K562 (cell line): Measurements from ENCODE around the gene FBXW11. TPM values are rescaled to one million over a fixed set of nuclear protein-coding genes. Genes with fewer than 3 reads are reported as not detected.

Experiments used
- BRF1 ChIP-seq: IDR thresholded peaks from 3 replicates; pipeline ENCODE4 v1.6.1; 2011; ENCODE audit warnings: borderline replicate concordance, mild to moderate bottlenecking; ENCODE audit not compliant: insufficient read length; ENCODE audit errors: extremely low read depth
- CEBPB ChIP-seq: fragments of 450-650 bp; IDR thresholded peaks from 2 replicates; pipeline ENCODE4 v1.6.1; 2016; ENCODE audit warnings: missing genetic modification characterization, missing compliant biosample characterization
- CREB3L1 ChIP-seq: fragments of 450-650 bp; IDR thresholded peaks from 2 replicates; pipeline ENCODE4 v1.6.1; 2014; ENCODE audit warnings: low read depth, mild to moderate bottlenecking, moderate library complexity, borderline replicate concordance
- HNRNPK ChIP-seq: fragments of 200-400 bp; formaldehyde crosslinking; IDR thresholded peaks from one replicate; pipeline ENCODE4 v1.6.1; 2018; ENCODE audit warnings: mild to moderate bottlenecking, low read depth, low read length; ENCODE audit not compliant: poor library complexity, severe bottlenecking
- HOXB6 ChIP-seq: fragments of 250-450 bp; sonication (Bioruptor Pico); IDR thresholded peaks from 2 replicates; pipeline ENCODE4 v1.5.1; 2022; ENCODE audit warnings: mild to moderate bottlenecking, borderline replicate concordance
- ILK ChIP-seq: fragments of 450-650 bp; IDR thresholded peaks from 2 replicates; pipeline ENCODE4 v1.6.1; 2016; ENCODE audit warnings: missing genetic modification characterization, low read depth, mild to moderate bottlenecking, missing compliant biosample characterization, moderate library complexity, borderline replicate concordance
- KAT7 ChIP-seq: sonication (generic); formaldehyde crosslinking; IDR thresholded peaks from 2 replicates; pipeline ENCODE4 v1.8.0; 2022; ENCODE audit warnings: missing genetic modification reagents, mild to moderate bottlenecking, borderline replicate concordance
- MAZ ChIP-seq, 2 experiments: fragments of 450-650 bp in 1 of 2; sonication (generic) in 1 of 2; formaldehyde crosslinking; IDR thresholded peaks in 1 of 2; conservative IDR thresholded peaks in 1 of 2; 2 replicates each; pipeline versions ENCODE4 v1.4.0 to v1.5.0; 2020; ENCODE audit warnings: mild to moderate bottlenecking in 1 of 2, missing genetic modification reagents in 1 of 2
- MNT ChIP-seq, 2 experiments: fragments of 450-650 bp; conservative IDR thresholded peaks; 2 replicates each; pipeline ENCODE4 v1.6.1; 2017; ENCODE audit warnings: mild to moderate bottlenecking in 2 of 2, moderate library complexity in 2 of 2
- NFE2 ChIP-seq: IDR thresholded peaks from 2 replicates; pipeline ENCODE4 v1.6.1; 2014; ENCODE audit warnings: antibody characterized with exemption, low read depth
- NFXL1 ChIP-seq: fragments of 450-650 bp; formaldehyde crosslinking; IDR thresholded peaks from 2 replicates; pipeline ENCODE4 v1.4.0; 2021; ENCODE audit warnings: mild to moderate bottlenecking
- NR3C1 ChIP-seq: sonication (generic); formaldehyde crosslinking; IDR thresholded peaks from 2 replicates; pipeline ENCODE4 v1.8.1; 2022; ENCODE audit warnings: missing genetic modification reagents
- PRMT5 ChIP-seq: sonication (generic); formaldehyde crosslinking; IDR thresholded peaks from 2 replicates; pipeline ENCODE4 v1.5.0; 2020; ENCODE audit warnings: missing genetic modification reagents
- SAFB2 ChIP-seq: fragments of 200-400 bp; formaldehyde crosslinking; IDR thresholded peaks from 2 replicates; pipeline ENCODE4 v1.6.1; 2018; ENCODE audit warnings: borderline replicate concordance, low read length, low read depth, moderate library complexity; ENCODE audit not compliant: severe bottlenecking
- SIRT6 ChIP-seq: IDR thresholded peaks from one replicate; pipeline ENCODE4 v1.6.1; 2012; ENCODE audit warnings: low read depth, mild to moderate bottlenecking, control low read depth, inconsistent platforms, low read length, moderate library complexity
- TBL1XR1 ChIP-seq, 2 experiments: IDR thresholded peaks; 2 replicates each; pipeline ENCODE4 v1.6.1; 2012; ENCODE audit warnings: improper control_type of control experiment in 2 of 2, low read length in 2 of 2, mild to moderate bottlenecking in 1 of 2
- ZBTB26 ChIP-seq: fragments of 450-650 bp; formaldehyde crosslinking; IDR thresholded peaks from 2 replicates; pipeline ENCODE4 v1.4.0; 2022; ENCODE audit warnings: missing genetic modification characterization
- ZNF232 ChIP-seq: sonication (generic); formaldehyde crosslinking; IDR thresholded peaks from 2 replicates; pipeline ENCODE4 v1.8.0; 2022; ENCODE audit warnings: mild to moderate bottlenecking, missing genetic modification reagents
- ZNF408 ChIP-seq: fragments of 250-450 bp; sonication (Bioruptor Pico); IDR thresholded peaks from 2 replicates; pipeline ENCODE4 v1.4.0; 2020; ENCODE audit warnings: low read depth, mild to moderate bottlenecking, moderate library complexity
- polyA plus RNA-seq, 8 experiments: library from polyadenylated mRNA; depleted of rRNA in 4 of 8; stranded (reverse) in 5 of 8; unstranded in 3 of 8; fragments of >200 nt; fragmentation: Nextera tagmentation in 2 of 8; fragmentation: Illumina TruSeq in 1 of 8; extraction: Ambion mirVana in 2 of 8; extraction: Trizol in 1 of 8; gene quantifications; 2 replicates each; pipeline versions ENCODE4 v1.2.1 to v1.2.3, GENCODE V29; 2011 to 2014; ENCODE audit warnings: inconsistent platforms in 1 of 8, missing spikeins in 1 of 8
- total RNA-seq, 7 experiments: library from RNA; depleted of rRNA in 6 of 7; stranded (reverse); fragments of >200 nt in 6 of 7; fragmentation: Illumina TruSeq in 2 of 7; extraction: Trizol in 2 of 7; gene quantifications; 2 replicates each; pipeline versions ENCODE4 v1.2.1 to v1.2.3, GENCODE V29; 2011 to 2021; ENCODE audit warnings: low replicate concordance in 1 of 7

The FBXW11 gene
- total and polyA plus RNA-seq, 9 of the 15 experiments (the other 6 are each of a cell fraction or from before 2014, with no cell fraction given), result 3.0 to 28.6 (median 23.6) TPM

GRCh38 chr5:172008689-172009141 lies 2.3 kb upstream of the FBXW11 start (continued):
- no peak for TF ChIP-seq KAT7 (CRISPR knock-in tag)
- no peak for TF ChIP-seq NR3C1 (CRISPR knock-in tag)
- TF ChIP-seq SIRT6, result no peak
- no peak for TF ChIP-seq BRF1
- TF ChIP-seq TBL1XR1 (IDR thresholded peaks at IDR 0.05; ENCODE audit: low read length in 2 of 2), result no peak
- TF ChIP-seq SAFB2, result no peak
- peak in 1 of 2 experiments; percentile 36; a peak in 2 of 4 replicates for TF ChIP-seq MNT (conservative IDR thresholded peaks at IDR 0.05)
- no peak for TF ChIP-seq ZBTB26 (CRISPR knock-in tag)
- peak; percentile 65 for TF ChIP-seq CEBPB (tag)
- no peak for TF ChIP-seq CREB3L1
- no peak for TF ChIP-seq HNRNPK
- no peak for TF ChIP-seq HOXB6 (CRISPR knock-in tag)
- no peak for TF ChIP-seq ZNF408 (CRISPR knock-in tag)
- TF ChIP-seq PRMT5 (CRISPR knock-in tag), result no peak
- TF ChIP-seq ZNF232 (CRISPR knock-in tag), result no peak
- TF ChIP-seq ILK (tag), result no peak
- TF ChIP-seq NFXL1 (CRISPR knock-in tag), result no peak
- TF ChIP-seq NFE2, result peak; percentile 50; the same call in 1 of the 2 replicates
- 0 out of 4 replicates have a peak, but pooled peaks of 1 of the 2 experiments have one; percentile 17 for TF ChIP-seq MAZ (CRISPR knock-in tag; conservative IDR thresholded peaks at IDR 0.05 in 1 of 2, IDR thresholded peaks at IDR 0.05 in 1 of 2)
